GM19328 (cell line): ENCODE data around the gene CAMSAP3.
"Not testable (repeated sequence)": the region's sequence is repeated elsewhere in the genome, so short reads cannot be mapped to it uniquely, and the experiment has no call there.

Experiments used
- ATAC-seq: cut with Tn5 transposase; IDR thresholded peaks from one replicate; pipeline ENCODE4 v1.9.1; 2021; ENCODE audit warnings: mild to moderate bottlenecking, moderate library complexity; ENCODE audit not compliant: unreplicated experiment

The CAMSAP3 gene

GRCh38 chr19:7570761-7571160 lies 24.9 kb upstream of the CAMSAP3 start:
- no peak for ATAC-seq

- no peak for ATAC-seq
These were observed 20.1 kb upstream of the CAMSAP3 start for GRCh38 chr19:7575434-7576040.

DNA sequence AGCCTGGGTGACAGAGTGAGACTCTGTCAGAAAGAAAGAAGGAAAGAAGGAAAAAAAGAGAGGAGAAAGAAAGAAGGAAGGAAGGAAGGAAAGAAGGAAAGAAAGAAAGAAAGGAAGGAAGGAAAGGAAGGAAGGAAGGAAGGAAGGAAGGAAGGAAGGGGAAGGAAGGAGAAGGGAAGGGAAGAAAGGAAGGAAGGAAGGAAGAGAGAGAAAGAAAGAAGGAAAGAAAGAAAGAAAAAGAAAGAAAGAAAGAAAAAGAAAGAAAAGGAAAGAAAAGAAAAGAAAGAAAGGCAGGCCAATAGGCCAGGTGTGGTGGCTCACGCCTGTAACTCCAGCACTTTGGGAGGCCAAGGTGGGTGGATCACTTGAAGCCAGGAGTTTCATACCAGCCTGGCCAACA lies 18.2 kb upstream of the CAMSAP3 start:
- not testable (repeated sequence) for ATAC-seq

DNA sequence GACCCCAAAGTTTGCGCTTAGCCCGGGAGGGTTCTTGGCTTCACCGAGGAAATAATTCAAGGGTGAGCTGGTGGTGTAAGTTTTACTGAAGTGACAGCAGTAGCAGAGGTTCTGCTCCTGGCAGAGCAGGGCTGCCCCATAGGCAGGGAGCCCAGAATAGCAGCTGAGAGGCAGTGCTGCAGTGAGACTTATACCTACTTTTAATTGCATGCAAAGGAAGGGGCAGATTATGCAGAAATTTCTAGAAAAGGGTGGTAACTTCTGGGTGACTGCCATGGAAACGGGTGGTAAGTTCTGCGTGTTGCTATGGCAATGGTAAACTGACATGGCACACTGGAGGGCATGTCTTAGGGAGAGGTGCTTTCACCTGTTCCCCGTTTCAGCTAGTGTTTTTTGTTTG lies 17.5 kb upstream of the CAMSAP3 start:
- ATAC-seq, result no peak

DNA sequence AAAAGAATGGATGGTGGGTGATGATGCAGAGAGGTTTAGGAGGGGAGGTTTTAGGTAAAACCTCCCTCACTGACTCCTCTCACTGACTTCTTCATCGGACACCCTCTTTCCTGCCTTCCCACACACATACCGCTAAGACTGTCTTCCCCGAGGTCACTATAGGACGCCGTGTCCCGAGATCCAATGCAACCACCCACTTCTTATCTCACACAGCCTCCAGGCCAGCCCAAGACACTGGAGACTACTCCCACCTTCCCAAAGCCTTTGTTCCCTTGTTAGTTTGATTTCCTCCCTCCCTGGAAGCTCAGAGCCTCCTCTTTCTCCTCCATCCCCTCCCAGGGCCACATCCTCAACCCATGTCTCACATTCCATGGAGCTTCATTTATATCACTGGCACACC lies 16.5 kb upstream of the CAMSAP3 start:
- no peak for ATAC-seq

- ATAC-seq, result no peak
These were observed 13.2 kb upstream of the CAMSAP3 start for GRCh38 chr19:7582446-7582845.

GRCh38 chr19:7589822-7590221 lies 5.8 kb upstream of the CAMSAP3 start:
- ATAC-seq, result no peak

DNA sequence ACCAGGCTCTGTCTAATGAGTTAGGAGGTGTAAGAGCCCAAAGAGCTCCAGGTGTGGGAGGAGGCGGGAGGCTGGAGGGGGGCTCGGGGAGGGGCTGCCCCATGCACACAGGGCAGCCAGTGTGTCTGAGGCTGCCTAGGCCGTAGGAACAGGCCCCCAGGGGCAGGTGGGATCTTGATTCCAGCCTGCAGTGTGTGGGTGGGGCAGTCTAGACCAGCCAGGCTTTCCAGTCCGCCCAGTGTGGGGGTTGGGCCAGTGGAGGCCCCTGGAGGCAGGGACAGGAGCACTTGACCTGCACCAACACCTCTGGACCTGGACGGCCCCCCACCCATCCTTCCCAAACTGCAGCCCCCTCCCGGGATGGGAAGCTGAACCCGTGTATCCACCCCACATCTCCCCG lies 5.4 kb upstream of the CAMSAP3 start:
- no peak for ATAC-seq

GRCh38 chr19:7596211-7596937 lies 711 bp downstream of the CAMSAP3 start:
- ATAC-seq, result no peak

DNA sequence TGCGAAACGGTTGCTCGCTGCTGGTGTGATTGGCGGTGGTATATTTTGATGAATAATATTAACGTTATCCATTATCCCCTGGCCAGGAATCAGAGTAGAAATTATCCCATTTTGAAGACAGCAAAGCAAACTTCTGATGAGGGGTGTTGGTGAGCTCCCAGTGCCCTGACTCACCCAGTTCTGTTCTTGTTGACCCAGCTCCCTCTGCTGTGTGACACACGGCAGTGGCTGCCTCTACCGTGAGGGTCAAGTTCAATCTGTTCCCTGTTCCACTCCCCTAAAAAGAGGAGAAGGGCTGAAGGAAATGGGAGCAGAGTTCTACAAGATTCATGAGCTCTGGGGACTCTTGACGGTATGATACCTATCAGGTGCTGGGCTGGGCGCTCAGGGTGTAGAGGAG lies 2.0 kb downstream of the CAMSAP3 start:
- ATAC-seq, result no peak

DNA sequence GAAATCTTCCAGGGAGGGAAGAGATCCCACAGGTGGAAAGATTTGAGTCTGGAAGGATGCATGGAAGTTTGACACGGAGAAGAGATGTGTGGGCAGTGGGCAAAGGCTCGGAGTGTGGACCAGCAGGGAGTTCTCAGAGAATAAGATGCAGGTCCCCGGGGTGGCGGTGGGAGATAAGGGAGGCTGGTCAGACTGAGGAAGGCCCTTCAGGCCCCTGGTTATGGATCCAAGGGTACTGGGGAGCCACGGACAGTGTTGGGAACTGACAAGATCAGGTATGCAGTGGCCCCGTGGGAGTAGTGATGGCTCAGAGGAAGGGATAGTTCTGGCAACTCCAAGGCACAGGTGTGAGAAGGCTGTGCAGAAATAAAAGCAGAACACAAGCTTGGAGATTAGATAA lies 2.5 kb downstream of the CAMSAP3 start:
- ATAC-seq, result no peak

- no peak for ATAC-seq
These were observed 5.1 kb downstream of the CAMSAP3 start for GRCh38 chr19:7600721-7601120.

GRCh38 chr19:7602240-7602934 lies 6.7 kb downstream of the CAMSAP3 start:
- ATAC-seq, result no peak

DNA sequence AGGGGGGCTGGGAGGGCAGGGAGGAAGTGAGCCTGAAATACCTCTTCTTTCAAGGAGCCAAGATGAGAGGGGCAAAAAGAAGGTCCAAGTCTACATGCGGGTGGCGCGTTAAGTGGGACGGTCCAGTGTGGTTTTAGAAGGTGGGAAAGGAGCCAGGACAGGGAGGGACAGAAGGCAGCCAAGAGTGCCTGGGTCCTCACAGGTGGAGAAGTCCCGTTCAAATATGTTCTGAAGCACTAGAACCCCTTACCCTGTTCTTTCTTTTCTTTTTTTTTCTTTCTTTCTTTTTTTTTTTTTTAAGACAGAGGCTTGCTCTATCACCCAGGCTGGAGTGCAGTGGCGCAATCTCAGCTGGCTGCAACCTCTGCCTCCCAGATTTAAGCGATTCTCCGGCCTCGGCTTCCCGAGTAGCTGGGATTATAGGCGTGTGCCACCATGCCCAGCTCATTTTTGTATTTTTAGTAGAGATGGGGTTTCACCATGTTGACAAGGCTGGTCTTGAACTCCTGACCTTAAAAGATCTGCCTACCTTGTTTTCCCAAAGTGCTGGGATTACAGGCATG lies 7.4 kb downstream of the CAMSAP3 start:
- no peak for ATAC-seq

DNA sequence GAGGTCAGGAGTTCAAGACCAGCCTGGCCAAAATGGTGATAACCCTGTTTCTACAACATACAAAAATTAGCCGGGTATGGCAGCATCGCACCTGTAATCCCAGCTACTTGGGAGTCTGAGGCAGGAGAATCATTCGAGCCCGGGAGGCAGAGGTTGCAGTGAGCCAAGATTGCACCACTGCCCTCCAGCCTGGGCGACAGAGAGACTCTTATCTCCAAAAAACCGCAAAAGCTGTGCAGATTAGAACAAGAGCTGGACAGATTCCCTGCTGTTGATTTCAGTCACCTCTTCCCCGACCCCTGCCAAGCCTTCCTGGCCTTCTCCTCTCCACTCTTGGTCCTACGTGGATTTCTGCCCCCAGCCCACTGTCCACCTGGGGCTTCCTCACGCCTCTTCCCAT lies 8.3 kb downstream of the CAMSAP3 start:
- no peak for ATAC-seq

- no peak for ATAC-seq
These were observed 10.0 kb downstream of the CAMSAP3 start for GRCh38 chr19:7605490-7606222.

DNA sequence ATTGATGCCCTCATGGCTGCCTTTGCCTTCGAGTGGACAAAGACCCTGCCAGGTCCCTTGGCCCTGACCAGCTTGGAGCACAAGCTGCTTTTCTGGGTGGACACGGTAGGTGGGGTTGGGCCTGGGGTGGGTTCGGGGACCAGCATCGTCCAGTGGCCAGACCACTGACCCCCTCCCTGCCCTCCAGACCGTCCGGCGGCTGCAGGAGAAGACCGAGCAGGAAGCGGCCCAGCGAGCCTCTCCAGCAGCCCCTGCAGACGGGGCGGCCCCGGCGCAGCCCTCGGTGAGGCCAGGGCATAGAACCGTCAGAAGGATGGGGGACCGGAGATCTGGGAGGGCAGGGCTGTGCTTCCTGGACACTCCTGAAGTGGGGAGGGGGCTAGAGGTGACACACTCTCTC lies 10.6 kb downstream of the CAMSAP3 start:
- no peak for ATAC-seq

DNA sequence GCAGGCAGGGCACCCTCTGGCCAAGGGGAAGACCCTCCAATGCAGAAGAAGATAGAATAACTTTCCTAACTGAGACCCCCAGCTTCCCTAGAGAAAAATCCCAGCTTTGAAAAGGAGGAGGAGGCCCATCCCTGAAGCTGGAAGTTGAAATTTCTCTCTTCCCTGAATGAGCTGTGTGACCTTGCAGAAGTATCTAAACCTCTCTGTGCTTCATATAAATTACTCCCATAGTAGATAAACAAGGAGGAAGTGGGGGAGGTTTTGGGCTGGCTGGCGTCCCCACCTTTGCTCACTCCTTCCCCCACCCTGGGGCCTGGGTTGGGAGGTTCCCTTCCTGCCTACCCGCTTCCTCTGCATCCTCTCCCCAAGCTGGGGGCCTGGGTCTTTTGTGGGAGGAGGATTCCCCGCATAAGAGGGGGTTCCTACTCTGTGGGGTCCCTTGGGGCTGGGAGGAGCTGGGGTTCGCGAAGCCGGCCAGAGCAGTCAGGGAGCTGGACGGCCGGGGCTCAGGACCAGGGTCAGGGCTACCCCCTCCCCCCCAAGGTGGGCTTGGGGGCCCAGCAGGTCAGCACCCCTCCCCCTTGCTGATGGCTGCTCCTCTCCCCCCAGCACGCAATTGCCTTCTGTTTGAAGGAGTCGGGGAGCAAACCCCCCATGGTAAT lies 11.7 kb downstream of the CAMSAP3 start:
- no peak for ATAC-seq

GRCh38 chr19:7607874-7608560 lies 12.4 kb downstream of the CAMSAP3 start:
- ATAC-seq, result no peak
